RWPE1 (cell line): ENCODE results near the gene ASPG.

Experiments used
- CTCF ChIA-PET: fragments of 350-600 bp; sonication (Branson Sonifier 250); formaldehyde crosslinking; extraction: SDS; loops from one replicate; lab custom pipeline; 2021; lab: Yijun Ruan, JAX
- POLR2A ChIA-PET: fragments of 400-600 bp; formaldehyde crosslinking; extraction: SDS; loops from one replicate; lab custom pipeline; 2020; ENCODE audit warnings: antibody characterized with exemption; ENCODE audit not compliant: low non-redundant PET; lab: Yijun Ruan, JAX
- DNase-seq: peaks from one replicate; pipeline ENCODE4 v3.0.0; 2012; ENCODE audit warnings: low spot score
- H3K27ac ChIP-seq: fragments of 450-650 bp; 2 replicates; pipeline ENCODE4 v1.5.1; 2017
- CTCF ChIP-seq: fragments of 450-650 bp; conservative IDR thresholded peaks from 2 replicates; pipeline ENCODE4 v1.5.1; 2017; ENCODE audit warnings: low read depth, mild to moderate bottlenecking

Gene ASPG

GRCh38 chr14:104072586-104072985, 12.9 kb upstream of the ASPG start:
- TF ChIP-seq CTCF = no peak
- DNase-seq = no peak
- no peak overlapping the region for H3K27ac ChIP-seq
- POLR2A ChIA-PET = no interaction called here
- CTCF ChIA-PET = interaction anchor here (0.7 kb wide), 1 partner anchor 564 kb away, joined by 4 read pairs; no protein-coding TSS in a partner anchor

- POLR2A ChIA-PET = no interaction called here
Observed at GRCh38 chr14:104073764-104074163, 11.7 kb upstream of the ASPG start.

GRCh38 chr14:104075530-104076151, 9.9 kb upstream of the ASPG start:
- H3K27ac ChIP-seq = no peak overlapping the region
- ChIA-PET CTCF (interaction anchor here (0.6 to 1.1 kb wide), 6 partner anchors 14 to 511 kb away, joined by 3 to 5 read pairs (median 4); a partner anchor contains a TSS), POLR2A (no interaction called here)
- peak; percentile 61 for TF ChIP-seq CTCF
- DNase-seq = no peak

More at GRCh38 chr14:104073764-104074163, 11.7 kb upstream of the ASPG start:
- DNase-seq = no peak
- H3K27ac ChIP-seq = no peak overlapping the region
- no peak for TF ChIP-seq CTCF
- CTCF ChIA-PET = no interaction called here

- ChIA-PET POLR2A (no interaction called here), CTCF (interaction anchor here (0.6 kb wide), 1 partner anchor 100 kb away, joined by 3 read pairs; no protein-coding TSS in a partner anchor)
- H3K27ac ChIP-seq = no peak overlapping the region
- TF ChIP-seq CTCF = no peak
- DNase-seq = no peak
Observed at GRCh38 chr14:104076743-104077142, 8.8 kb upstream of the ASPG start.

GRCh38 chr14:104078031-104078455, 7.5 kb upstream of the ASPG start:
- no peak overlapping the region for H3K27ac ChIP-seq
- peak; percentile 87 for DNase-seq
- ChIA-PET POLR2A (no interaction called here), CTCF (interaction anchor here (0.6 to 1.8 kb wide), 25 partner anchors 10 to 562 kb away, joined by 3 to 25 read pairs (median 3); no protein-coding TSS in a partner anchor)
- peak; percentile 99 for TF ChIP-seq CTCF

GRCh38 chr14:104080376-104081260, 4.9 kb upstream of the ASPG start:
- TF ChIP-seq CTCF = no peak
- CTCF ChIA-PET = interaction anchor here (0.6 to 1.0 kb wide), 2 partner anchors 36 to 95 kb away, joined by 3 to 5 read pairs; no protein-coding TSS in a partner anchor
- DNase-seq = no peak

More at GRCh38 chr14:104080376-104081260, 4.9 kb upstream of the ASPG start:
- H3K27ac ChIP-seq = no peak overlapping the region
- POLR2A ChIA-PET = no interaction called here
